ENCODE data around the gene RAPGEF2. TPM values are rescaled to one million over a fixed set of nuclear protein-coding genes. Genes with fewer than 3 reads are reported as not detected.

RAPGEF2 gene
- total RNA-seq, 4 donors from 2014 or later: 47.2 to 105 (median 50.2) TPM

- ATAC-seq (ENCODE audit: low FRiP score) (no peak), DNase-seq (ENCODE audit: low spot score) (no peak)
- TF ChIP-seq, protein P1, sequence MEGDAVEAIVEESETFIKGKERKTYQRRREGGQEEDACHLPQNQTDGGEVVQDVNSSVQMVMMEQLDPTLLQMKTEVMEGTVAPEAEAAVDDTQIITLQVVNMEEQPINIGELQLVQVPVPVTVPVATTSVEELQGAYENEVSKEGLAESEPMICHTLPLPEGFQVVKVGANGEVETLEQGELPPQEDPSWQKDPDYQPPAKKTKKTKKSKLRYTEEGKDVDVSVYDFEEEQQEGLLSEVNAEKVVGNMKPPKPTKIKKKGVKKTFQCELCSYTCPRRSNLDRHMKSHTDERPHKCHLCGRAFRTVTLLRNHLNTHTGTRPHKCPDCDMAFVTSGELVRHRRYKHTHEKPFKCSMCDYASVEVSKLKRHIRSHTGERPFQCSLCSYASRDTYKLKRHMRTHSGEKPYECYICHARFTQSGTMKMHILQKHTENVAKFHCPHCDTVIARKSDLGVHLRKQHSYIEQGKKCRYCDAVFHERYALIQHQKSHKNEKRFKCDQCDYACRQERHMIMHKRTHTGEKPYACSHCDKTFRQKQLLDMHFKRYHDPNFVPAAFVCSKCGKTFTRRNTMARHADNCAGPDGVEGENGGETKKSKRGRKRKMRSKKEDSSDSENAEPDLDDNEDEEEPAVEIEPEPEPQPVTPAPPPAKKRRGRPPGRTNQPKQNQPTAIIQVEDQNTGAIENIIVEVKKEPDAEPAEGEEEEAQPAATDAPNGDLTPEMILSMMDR (IDR thresholded peaks at IDR 0.05): no peak
These were observed 242.0 kb downstream of the RAPGEF2 start for GRCh38 chr4:159344877-159345276.

DNA sequence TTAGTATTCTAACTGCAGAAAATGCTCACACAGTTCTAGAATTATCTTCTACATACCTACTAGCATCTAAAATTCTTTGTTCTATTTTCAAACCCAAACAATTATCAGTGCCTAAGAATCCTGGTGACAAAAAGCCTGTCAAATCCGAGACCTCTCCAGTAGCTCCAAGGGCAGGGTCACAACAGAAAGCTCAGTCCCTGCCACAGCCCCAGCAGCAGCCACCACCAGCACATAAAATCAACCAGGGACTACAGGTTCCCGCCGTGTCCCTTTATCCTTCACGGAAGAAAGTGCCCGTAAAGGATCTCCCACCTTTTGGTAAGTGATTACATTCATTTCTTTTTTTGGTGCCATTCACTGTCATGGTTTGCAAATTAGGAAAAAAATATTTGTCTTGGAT, 243.8 kb downstream of the RAPGEF2 start:
- TF ChIP-seq, protein P1 (IDR thresholded peaks at IDR 0.05): no peak
- no peak for DNase-seq (ENCODE audit: low spot score)
- ATAC-seq (ENCODE audit: low FRiP score): no peak

GRCh38 chr4:159347813-159348212, 244.9 kb downstream of the RAPGEF2 start:
- DNase-seq (ENCODE audit: low spot score) (no peak), ATAC-seq (ENCODE audit: low FRiP score) (no peak)
- TF ChIP-seq, protein P1 (IDR thresholded peaks at IDR 0.05): no peak

DNA sequence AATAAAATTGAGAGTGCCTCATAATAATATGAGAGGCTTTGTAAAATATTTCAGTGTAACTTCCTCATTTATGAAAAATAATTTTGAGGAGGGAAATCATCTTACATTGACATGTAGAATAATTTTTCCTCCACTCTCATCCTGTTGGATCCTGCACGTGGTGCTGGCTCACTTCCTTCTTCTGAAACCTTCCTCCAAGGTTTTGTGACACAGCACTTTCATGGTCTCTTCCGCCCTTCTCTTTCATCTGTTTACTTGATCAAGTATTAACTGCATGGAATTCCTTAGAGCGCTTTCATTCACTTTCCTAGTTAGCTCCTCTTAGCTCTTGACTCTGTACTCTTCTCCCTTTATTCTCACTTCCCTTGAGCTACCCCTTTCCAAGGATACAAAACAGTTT, 246.5 kb downstream of the RAPGEF2 start:
- ATAC-seq (ENCODE audit: low FRiP score) (no peak), DNase-seq (ENCODE audit: low spot score) (no peak)
- TF ChIP-seq, protein P1 (IDR thresholded peaks at IDR 0.05): no peak

- TF ChIP-seq, protein P1 (IDR thresholded peaks at IDR 0.05): no peak
- no peak for ATAC-seq (ENCODE audit: low FRiP score)
- DNase-seq (ENCODE audit: low spot score): no peak
These were observed 249.7 kb downstream of the RAPGEF2 start for GRCh38 chr4:159352609-159353008.

GRCh38 chr4:159353422-159354116, 250.7 kb downstream of the RAPGEF2 start:
- DNase-seq (ENCODE audit: low spot score) (no peak), ATAC-seq (ENCODE audit: low FRiP score) (no peak)
- TF ChIP-seq, protein P1 (IDR thresholded peaks at IDR 0.05): no peak

- DNase-seq (ENCODE audit: low spot score) (no peak), ATAC-seq (ENCODE audit: low FRiP score) (no peak)
- TF ChIP-seq, protein P1 (IDR thresholded peaks at IDR 0.05): no peak
These were observed 252.6 kb downstream of the RAPGEF2 start for GRCh38 chr4:159355466-159355865.
